Measurements from ENCODE around the gene TBC1D22A.

Gene TBC1D22A

GRCh38 chr22:47190957-47191670 lies 428.7 kb downstream of the TBC1D22A start:
- no peak for DNase-seq (ENCODE audit: low spot score)

DNA sequence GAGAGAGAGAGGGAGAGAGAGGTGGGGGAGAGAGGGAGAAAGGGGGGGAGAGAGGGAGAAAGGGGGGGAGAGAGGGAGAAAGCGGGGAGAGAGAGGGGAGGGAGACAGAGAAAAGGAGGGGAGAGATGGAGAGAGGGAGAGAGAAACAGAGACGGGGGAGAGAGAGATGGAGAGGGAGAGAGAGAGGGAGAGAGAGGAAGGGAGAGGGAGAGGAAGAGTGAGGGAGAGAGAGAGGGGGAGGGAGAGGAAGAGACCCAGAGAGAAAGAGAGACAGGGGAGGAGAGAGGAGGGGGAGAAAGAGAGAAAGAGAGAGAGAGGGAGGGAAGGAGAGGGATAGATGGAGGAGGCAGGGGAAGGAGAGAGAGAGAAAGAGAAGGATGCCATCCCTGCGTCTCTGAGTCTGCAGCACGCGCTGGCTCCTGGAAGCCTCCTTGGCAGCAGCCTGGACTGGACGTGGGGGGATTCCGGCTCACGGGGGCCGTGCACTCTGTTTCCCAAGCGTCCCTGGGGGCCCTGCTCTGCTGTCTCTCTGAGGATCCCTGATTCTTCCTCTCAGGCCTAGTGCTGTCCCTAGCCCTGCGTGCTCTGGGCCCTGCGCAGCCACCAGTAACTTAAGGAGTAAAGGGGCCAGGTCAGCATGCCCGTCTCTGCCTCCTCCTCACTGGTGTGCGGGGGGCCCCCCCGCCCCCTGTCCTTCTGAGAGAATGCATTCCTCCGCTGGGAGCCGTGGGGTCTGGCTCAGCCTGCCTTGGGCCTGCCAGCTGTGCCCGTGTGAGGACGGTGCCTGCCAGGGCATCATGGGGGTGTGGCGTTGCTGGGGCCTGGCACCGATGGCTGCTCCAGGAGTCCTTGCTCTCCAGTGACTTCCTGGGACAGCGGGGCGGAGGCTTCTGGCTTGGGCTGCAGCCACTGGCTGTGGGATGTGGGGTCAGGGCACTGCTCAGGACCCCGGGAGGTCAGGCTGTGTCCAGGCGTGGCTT lies 429.5 kb downstream of the TBC1D22A start:
- DNase-seq (ENCODE audit: low spot score) = no peak

DNA sequence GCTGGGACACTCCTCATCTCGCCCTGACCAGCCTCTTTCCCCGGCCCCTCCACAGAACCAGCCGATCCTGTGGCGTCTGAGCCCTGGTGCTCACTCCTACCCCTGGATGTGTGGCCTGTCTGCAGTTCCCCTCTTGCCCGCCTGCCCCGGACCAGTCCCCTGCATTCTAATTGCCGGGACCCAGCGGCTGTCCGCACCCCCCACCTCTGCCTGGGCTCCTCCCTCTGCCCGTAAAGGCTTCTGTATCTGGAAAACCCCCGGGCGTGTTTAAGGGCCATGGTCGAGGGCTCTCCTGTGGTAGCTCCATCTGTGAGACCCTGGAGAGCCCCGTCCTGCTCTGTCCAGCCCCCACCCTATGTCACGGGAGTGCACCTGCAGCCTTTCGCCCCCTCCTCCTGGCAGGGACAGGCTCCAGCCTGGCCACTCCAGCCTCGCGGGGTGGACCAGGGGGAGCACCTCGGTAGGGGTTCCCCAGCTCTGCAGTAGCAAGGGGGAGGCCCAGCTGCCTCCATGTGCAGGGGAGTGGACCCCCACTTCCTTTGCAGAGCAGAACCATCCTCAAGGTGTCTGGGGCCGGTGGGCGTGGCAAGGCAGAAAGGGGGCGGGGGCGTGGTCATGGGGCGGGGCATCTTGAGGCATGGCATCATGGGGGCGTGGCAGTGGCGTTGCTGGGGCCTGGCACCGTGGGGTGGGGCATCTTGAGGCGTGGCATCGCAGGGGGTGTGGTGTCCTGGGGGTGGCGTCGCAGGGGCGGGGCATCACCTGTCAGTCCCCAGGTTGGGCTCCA lies 430.4 kb downstream of the TBC1D22A start:
- no peak for DNase-seq (ENCODE audit: low spot score)

- no peak for DNase-seq (ENCODE audit: low spot score)
Observed at GRCh38 chr22:47193606-47194329, 431.3 kb downstream of the TBC1D22A start.

- DNase-seq (ENCODE audit: low spot score) = no peak
Observed at GRCh38 chr22:47194476-47195155, 432.2 kb downstream of the TBC1D22A start.

DNA sequence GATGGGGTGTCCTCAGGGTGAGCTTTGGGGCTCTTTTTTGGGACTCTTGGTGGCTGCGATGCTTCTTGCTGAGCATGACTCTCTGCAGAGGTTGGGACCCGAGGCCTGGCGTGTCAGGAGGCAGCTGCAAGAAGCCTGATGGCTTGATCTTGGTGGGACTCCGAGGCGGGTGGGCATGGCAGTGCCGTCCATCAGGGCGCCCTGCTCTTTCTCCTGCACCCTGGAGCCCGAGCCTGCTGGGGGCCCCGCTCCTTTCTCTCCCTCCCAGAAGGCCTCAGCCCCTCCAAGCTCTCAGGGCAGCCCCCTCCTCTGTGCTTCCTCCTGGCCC lies 432.7 kb downstream of the TBC1D22A start:
- no peak for DNase-seq (ENCODE audit: low spot score)

DNA sequence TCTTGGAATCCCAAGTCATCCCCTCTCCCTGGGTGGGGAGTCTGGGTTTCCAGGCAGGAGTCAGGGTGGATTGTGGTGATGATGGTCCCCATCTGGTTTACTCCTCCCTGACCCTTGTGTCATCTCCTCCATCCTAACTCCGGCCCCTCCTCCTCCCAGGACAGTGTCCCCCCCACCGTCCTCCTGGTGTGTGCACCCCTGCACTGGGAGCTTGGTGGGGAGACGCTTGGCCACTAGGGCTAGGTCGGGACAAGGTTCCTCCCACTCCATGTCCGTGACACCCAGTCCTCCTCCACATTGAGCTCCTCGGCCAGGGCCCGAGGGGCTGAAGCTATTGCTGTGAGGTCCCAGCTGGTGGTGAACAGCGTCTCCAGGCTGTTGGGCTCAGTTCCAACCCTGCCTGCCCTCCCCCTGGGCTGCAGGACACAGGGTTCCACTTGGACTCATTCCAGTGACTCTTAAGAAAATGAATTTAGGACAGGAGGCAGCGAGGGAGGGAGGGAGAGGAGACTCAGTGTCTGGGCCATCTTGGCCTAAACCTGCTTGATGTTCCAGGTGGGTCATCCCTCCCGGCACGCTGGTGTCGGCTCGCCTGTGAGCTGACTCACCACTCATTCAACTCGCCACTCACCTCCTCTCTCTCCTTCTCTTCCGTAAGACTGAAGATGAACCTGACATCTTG lies 433.2 kb downstream of the TBC1D22A start:
- no peak for DNase-seq (ENCODE audit: low spot score)

- no peak for DNase-seq (ENCODE audit: low spot score)
Observed at GRCh38 chr22:47196166-47196849, 433.9 kb downstream of the TBC1D22A start.

DNA sequence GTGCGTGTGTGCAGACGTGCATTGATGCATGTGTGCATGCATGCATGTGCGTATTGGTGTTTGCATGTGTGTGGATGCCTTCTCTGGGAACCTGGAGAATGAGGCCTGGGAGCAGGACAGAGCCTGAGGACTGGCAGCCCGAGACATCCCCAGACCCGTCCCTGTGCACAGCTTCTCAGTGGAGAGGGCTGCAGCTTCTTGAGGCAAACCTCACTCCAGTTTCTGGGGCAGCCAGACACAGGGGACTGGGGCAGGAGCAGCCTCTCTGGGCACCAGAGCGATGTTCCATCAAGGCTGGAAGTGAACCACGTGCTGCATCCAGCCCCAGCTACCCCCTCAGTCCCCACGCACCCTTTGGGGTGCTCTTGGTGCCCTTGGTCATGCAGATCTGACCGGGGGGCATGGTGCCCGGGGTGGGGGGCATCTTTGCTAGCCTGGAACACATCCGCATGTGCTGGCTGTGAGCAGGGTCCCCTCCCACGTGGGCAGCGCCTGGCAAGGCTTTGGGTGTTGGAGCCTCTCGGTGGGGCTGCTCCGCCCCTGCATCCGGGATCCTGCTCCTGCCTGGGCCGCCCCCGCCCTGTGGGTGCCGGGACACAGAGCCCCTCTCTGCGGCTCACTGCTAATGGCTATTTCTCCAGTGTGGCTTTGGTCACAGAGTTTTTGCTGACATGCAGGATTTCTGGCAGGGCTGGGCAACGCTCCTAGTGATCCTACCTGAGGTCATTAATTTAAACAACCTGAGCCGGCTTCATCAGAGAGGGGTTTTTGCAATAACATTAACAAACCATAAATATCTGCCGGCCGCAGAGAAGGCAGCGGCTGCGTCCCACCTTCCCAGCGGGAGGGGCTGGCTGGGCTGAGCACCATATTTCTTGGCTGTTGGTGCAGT lies 434.7 kb downstream of the TBC1D22A start:
- no peak for DNase-seq (ENCODE audit: low spot score)

DNA sequence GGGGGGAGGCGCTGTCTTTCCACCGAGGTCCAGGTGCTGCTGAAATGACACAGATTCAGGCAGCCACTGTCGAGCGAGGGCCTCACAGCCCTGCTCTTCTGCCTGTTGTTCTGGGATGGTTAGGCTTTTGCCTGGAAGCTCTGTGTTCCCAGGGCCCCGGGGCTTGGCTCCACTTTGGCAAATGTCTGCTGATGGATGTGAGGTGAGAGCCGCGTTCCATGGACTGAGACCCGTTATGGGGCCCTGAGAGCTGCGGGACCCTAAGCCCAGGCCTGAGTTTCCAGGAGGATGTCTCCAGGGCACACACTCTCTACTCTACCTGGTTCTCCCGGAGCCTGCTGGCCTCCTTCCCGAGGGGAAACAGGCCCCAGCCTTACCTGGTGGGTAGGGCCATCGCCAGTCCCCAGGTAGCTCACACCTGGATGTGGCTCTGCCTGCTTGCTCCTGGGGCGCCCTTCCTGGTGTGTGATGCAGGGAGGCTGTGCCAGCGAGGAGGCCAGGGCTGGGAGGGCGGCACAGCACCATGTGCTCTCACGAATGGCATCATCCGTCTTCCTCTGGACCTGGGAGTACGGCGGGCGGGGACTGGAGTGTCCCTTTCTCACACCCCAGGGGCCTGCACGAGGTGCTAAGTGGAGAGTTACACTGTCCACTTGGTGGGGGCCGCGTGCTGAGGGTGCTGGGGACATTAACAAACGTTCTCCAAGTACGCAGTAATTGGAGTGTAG lies 435.5 kb downstream of the TBC1D22A start:
- DNase-seq (ENCODE audit: low spot score) = no peak

DNA sequence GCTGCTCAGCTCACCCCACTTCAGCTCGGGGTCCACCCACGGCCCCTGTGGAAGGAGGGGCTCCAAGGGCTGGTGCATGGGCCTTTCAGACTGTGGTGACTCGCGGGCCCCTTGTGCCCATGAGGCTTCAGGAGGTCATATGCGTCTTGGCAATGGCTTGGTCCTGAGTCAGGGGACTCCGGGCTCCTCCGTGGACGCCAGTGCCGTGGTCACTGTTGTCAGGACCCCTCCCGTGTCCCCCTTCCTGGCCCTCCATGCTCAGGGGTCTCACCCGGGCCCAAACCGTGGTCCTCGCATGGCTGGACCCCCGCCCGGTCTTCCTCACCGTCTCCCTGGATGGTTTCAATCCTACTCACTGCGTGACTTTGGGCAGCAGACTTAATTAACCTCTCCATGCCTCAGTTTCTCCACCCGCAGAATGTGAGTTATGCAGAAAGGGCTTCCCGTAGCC lies 436.4 kb downstream of the TBC1D22A start:
- DNase-seq (ENCODE audit: low spot score) = no peak

GRCh38 chr22:47199261-47199978 lies 437.0 kb downstream of the TBC1D22A start:
- DNase-seq (ENCODE audit: low spot score) = no peak

GRCh38 chr22:47199979-47200272 lies 437.5 kb downstream of the TBC1D22A start:
- no peak for DNase-seq (ENCODE audit: low spot score)

DNA sequence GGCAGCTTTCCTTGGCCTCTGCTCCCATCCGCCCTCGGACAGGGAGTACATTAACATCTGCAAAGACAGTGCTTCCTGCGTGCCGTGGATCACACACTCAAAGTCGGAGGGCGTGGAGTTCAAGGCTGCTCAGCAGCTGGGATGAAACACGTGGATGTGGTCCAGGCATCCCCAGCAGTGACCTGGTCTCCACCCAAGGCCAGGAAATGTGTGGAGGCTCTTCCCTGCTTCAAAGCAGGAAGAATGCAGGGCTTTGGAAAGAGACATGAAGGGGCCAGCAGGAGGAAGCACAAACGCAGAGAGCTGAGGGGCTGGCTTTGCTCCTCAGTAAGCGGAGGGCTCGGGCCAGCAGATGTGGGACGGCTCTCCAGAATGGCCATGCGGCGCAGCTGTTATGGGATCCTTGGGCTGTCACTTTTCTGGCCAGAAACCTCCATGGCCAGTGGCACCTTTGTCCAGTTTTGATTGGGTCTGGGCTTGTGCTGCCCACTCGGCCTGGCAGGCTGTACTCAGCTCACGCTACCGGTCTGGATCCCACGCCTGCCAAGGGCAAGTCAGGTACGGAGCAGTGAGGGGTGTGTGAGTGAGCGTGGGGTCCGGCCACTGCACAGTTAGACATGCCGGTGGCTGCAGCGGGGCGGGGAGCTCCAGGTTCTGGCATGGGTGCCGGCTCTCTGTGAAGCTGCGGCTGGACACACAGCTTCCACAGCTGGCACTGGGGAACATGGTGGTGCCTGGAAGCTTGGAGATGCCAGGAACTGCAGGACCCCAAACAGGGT lies 438.0 kb downstream of the TBC1D22A start:
- no peak for DNase-seq (ENCODE audit: low spot score)

DNA sequence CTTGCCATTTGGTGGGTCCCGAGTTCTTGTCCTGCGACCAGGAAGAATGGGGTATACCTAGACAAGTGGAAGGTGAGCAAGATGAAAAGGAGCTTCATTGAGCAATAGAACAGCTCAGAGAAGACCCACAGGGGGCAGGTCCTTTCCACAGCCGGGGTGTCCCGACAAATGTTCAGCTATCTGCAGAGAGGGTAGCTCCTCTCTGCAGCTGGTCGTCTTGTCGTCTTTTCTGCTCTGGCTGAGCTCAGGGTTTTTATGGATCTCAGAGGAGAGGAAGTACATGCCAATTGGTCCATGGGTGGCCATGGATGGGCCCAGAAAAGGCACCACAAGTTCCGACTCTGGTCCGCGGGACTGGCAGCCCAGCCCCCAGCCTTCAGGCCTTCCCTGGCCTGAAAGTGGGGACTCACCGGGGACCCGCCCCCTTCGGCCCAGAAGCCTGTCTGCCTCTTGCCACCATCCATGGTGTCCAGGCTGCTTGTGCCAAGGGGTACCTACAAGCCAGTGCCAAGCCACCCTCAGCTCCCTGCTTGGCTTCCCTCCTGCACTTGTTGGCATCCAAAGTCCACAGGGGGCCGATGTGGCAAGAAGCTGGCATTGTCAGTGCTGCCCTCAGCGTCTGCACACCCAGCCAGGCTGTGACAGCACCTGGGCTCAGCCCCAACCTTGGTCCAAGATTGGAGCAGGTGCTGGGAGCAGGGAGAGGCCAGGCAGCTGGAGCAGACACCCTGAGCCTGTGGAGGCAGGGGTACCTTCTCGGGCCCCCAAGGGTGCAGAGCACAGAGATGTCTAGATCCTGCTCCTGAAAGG lies 438.9 kb downstream of the TBC1D22A start:
- no peak for DNase-seq (ENCODE audit: low spot score)

Measured in putamen (tissue), 1 donor.